Measurements from ENCODE around the gene CYFIP1. TPM values are rescaled to one million over a fixed set of nuclear protein-coding genes. Genes with fewer than 3 reads are reported as not detected.

Gene CYFIP1
- 89.6 and 93.3 TPM in 2 replicates for total RNA-seq

DNA sequence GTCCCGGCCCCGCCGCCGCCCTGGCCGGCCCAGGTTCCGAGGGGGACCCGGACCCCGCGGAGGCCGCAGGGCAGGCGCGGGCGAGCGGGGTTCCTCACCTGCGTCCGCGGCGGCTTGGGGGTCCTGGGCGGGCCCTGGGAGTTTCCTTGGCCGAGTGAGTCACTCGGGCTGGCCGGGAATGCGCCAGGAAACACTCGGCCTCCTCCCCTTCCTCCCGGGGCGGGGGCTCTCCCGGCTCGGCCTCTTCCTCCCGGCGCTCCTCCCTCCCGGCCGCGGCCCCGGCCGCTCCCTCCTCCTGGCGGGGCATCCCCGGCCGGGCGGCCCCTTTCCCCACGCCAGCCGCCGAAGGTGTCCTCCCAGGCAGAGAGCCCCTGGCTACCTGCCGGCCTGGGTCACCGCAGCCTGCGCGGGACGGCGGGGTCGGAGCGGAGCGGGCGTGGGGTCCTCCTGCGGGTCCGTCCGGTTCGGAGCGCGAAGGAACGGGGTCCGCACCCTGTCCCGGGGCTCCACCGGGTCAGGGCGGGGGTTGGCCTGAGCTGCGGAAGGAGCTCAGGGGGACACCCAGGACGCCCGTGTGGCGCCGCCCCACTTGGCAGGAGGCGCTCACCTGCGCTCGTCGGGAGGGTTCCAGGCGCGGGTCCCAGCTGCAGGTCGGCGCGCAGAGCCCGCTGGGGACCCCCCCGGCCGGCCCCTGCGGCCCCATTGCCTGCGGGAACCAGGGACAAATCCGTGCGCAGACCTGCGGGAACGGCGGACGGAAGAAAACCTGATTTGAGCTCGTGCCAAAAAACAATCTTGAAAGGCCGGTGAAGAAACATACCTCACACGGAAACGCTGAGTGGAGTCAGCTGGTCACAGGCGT, at the start of gene CYFIP1:
CYFIP1 (minus strand) TSS at position 180 of the 862 bp plus-strand sequence. CDS start 33,083 bp downstream, outside the sequence.

DNA sequence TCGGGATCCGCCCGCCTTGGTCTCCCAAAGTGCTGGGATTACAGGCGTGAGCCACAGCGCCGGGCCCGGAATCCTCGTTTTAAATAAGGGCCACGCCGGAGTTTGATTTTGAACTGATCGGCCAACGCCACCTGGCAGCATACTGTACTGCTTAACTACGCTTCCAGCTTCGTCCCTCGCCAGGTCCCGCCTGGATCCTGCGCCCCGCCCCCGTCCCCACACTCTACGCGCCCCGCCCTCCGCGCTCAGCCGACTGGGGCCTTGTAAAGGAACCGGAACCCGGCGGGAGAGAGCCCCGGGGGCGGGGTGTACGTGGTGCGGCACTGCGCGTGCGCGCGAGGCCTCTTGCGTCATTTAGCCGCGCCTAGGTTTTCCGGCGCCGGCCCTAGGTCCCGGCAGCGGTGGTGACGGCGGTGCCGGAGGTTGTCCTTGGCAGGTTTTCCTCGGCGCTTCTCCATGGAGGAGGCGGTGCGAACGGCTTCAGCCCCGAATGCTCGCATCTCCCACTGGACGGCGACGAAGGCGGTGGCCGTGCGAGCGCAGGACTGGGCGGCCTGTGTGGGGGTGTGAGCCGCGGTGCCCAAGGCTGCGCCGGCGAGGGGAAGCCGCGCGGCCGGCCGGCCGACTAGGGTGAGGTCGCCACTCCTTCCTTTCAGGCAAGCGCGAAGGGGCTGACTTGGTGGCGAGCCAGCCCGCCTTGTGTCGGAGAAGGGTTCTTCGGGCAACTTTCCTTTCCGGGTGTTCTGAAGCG, 141.7 kb downstream of the CYFIP1 start, which contains the start of gene NIPA2:
NIPA2 (plus strand) TSS at position 375 of the 751 bp plus-strand sequence. CDS start 13,066 bp downstream, outside the sequence.

Other genes starting within 250 kb of the CYFIP1 start
- gene NIPA1, start 193.7 kb downstream of the CYFIP1 start, total RNA-seq: 10.3 and 11.3 TPM in 2 replicates
- gene NIPA2, start 141.7 kb downstream of the CYFIP1 start, total RNA-seq: 61.5 and 68.8 TPM in 2 replicates
- 7.9 and 10.6 TPM in 2 replicates for gene TUBGCP5, start 59.2 kb upstream of the CYFIP1 start, total RNA-seq
- not detected in 2 replicates for gene GOLGA6L1, start 156.5 kb upstream of the CYFIP1 start, total RNA-seq

All from mesangial cell (primary cell).